ENCODE results near the gene SPATA18.

DNA sequence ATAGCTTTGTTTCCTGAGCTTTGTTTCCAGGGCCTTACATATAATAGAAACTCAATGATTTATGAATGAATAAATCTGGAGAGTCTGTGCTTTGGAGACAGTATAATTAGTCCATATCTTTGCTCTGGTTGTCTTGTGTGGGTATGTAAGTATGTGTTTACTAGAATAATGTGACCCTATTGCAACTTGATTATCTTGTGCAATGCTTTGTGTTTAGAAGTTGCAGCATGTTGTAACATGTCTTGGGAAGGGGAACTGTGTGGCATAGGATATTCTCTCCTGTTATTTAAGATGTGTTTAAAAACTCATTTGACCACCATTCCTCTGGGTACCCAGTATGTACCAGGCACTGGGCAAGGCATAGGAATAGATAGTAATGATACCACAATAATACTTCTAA, 6.1 kb downstream of the SPATA18 start:
- TF ChIP-seq, protein P1, sequence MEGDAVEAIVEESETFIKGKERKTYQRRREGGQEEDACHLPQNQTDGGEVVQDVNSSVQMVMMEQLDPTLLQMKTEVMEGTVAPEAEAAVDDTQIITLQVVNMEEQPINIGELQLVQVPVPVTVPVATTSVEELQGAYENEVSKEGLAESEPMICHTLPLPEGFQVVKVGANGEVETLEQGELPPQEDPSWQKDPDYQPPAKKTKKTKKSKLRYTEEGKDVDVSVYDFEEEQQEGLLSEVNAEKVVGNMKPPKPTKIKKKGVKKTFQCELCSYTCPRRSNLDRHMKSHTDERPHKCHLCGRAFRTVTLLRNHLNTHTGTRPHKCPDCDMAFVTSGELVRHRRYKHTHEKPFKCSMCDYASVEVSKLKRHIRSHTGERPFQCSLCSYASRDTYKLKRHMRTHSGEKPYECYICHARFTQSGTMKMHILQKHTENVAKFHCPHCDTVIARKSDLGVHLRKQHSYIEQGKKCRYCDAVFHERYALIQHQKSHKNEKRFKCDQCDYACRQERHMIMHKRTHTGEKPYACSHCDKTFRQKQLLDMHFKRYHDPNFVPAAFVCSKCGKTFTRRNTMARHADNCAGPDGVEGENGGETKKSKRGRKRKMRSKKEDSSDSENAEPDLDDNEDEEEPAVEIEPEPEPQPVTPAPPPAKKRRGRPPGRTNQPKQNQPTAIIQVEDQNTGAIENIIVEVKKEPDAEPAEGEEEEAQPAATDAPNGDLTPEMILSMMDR (IDR thresholded peaks at IDR 0.05): no peak
- TF ChIP-seq POLR2A (IDR thresholded peaks at IDR 0.05): no peak
